Amygdala (tissue), 56 donors: ENCODE data around the gene NINJ1.

Experiments
- DNase-seq, 56 donors: peaks; one replicate each; lab custom pipeline; 2025; lab: John Stamatoyannopoulos, UW

Gene NINJ1

GRCh38 chr9:93134015-93134739 lies at the start of gene NINJ1:
TSS of gene NINJ1 (minus strand) at chr9:93134251. CDS start at chr9:93134217, 34 bp downstream.
- peak in 42 of 56 donors; percentile 20 to 82 (median 60) for DNase-seq

- DNase-seq: no peak
Observed at GRCh38 chr9:93183131-93183662, 49.1 kb upstream of the NINJ1 start.

- DNase-seq: no peak
Observed at GRCh38 chr9:93182572-93182971, 48.5 kb upstream of the NINJ1 start.

GRCh38 chr9:93181672-93182435 lies 47.8 kb upstream of the NINJ1 start:
- DNase-seq: no peak

- no peak for DNase-seq
Observed at GRCh38 chr9:93180938-93181337, 46.9 kb upstream of the NINJ1 start.

GRCh38 chr9:93178851-93179786 lies 45.1 kb upstream of the NINJ1 start:
- no peak for DNase-seq

GRCh38 chr9:93177676-93178075 lies 43.6 kb upstream of the NINJ1 start:
- no peak for DNase-seq

- DNase-seq: no peak
Observed at GRCh38 chr9:93174976-93175375, 40.9 kb upstream of the NINJ1 start.

GRCh38 chr9:93173365-93174051 lies 39.5 kb upstream of the NINJ1 start:
- DNase-seq: no peak

- DNase-seq: peak in 3 of 56 donors; percentile 13 to 25 (median 18)
Observed at GRCh38 chr9:93172666-93173364, 38.8 kb upstream of the NINJ1 start.

- no peak for DNase-seq
Observed at GRCh38 chr9:93171261-93171990, 37.4 kb upstream of the NINJ1 start.

- DNase-seq: no peak
Observed at GRCh38 chr9:93170571-93170970, 36.5 kb upstream of the NINJ1 start.

GRCh38 chr9:93169444-93169843 lies 35.4 kb upstream of the NINJ1 start:
- DNase-seq: no peak

GRCh38 chr9:93168581-93168980 lies 34.5 kb upstream of the NINJ1 start:
- no peak for DNase-seq

- no peak for DNase-seq
Observed at GRCh38 chr9:93167838-93168237, 33.8 kb upstream of the NINJ1 start.

GRCh38 chr9:93167185-93167584 lies 33.1 kb upstream of the NINJ1 start:
- no peak for DNase-seq

GRCh38 chr9:93166699-93167098 lies 32.6 kb upstream of the NINJ1 start:
- DNase-seq: no peak

GRCh38 chr9:93164085-93164484 lies 30.0 kb upstream of the NINJ1 start:
- DNase-seq: no peak
